Stomach (tissue), 9 donors: ENCODE data around the gene ANKRD12. TPM values are rescaled to one million over a fixed set of nuclear protein-coding genes. Genes with fewer than 3 reads are reported as not detected.
A peak's percentile ranks its signal among the peaks of the same experiment; 100 is the strongest.

ENCODE experiments used
- DNase-seq, 2 donors: peaks; one replicate each; pipeline versions ENCODE4 v3.0.0 to v3.0.0-alpha.2; 2013 to 2019
- H3K27ac ChIP-seq, 5 donors: fragments of 200-600 bp in 4 of 5; sonication (generic) in 4 of 5; one replicate each; pipeline ENCODE4 v1.5.1; 2013 to 2019; ENCODE audit warnings: mild to moderate bottlenecking in 1 of 5, moderate library complexity in 1 of 5
- H3K27me3 ChIP-seq, 3 donors: fragments of 200-600 bp; sonication (generic); one replicate each; pipeline ENCODE4 v1.5.1; 2017 to 2019; ENCODE audit warnings: mixed run types in 1 of 3
- H3K36me3 ChIP-seq, 4 donors: fragments of 200-600 bp; sonication (generic); 1 replicate in 3 of 4; 2 replicates in 1 of 4; pipeline ENCODE4 v1.5.1; 2016 to 2019
- H3K4me1 ChIP-seq, 4 donors: fragments of 200-600 bp; sonication (generic); one replicate each; pipeline ENCODE4 v1.5.1; 2016 to 2019
- H3K4me3 ChIP-seq, 4 donors: fragments of 200-600 bp; sonication (generic) in 3 of 4; one replicate each; pipeline ENCODE4 v1.5.1; 2016 to 2019; ENCODE audit warnings: mild to moderate bottlenecking in 1 of 4
- H3K9me3 ChIP-seq, 4 donors: fragments of 200-600 bp; sonication (generic); one replicate each; pipeline ENCODE4 v1.5.1; 2016 to 2019
- EP300 ChIP-seq: sonication (generic); formaldehyde crosslinking; IDR thresholded peaks from one replicate; pipeline ENCODE4 v1.6.1; 2017; ENCODE audit warnings: antibody characterized with exemption
- POLR2A ChIP-seq, 4 donors: fragments of 450-650 bp; IDR thresholded peaks; one replicate each; pipeline ENCODE4 v1.6.1; 2016; ENCODE audit warnings: antibody characterized with exemption in 4 of 4, control low read depth in 2 of 4, mild to moderate bottlenecking in 1 of 4, moderate library complexity in 1 of 4
- POLR2AphosphoS5 ChIP-seq, 3 donors: sonication (generic); formaldehyde crosslinking; IDR thresholded peaks; one replicate each; pipeline ENCODE4 v1.6.1; 2016; ENCODE audit warnings: antibody characterized with exemption in 3 of 3
- WGBS, 5 donors: extraction: QIAGEN DNeasy Blood & Tissue Kit in 3 of 5; methylation state at CpG; one replicate each; pipeline versions ENCODE4 v1.1.5 to v1.1.7; 2013 to 2018; 5-methylcytosine and 5-hydroxymethylcytosine counted together
- intact Hi-C: fragments of 100-400 bp; cut with DNase I; formaldehyde crosslinking; loops from one replicate; pipeline ENCODE4 v1.15.1; 2023; ENCODE audit warnings: low total_unique reads
- polyA plus RNA-seq, 3 donors: library from polyadenylated mRNA; stranded (reverse); fragments of 200-250 nt; gene quantifications; one replicate each; pipeline ENCODE4 v1.2.3, GENCODE V29; 2013
- total RNA-seq, 5 donors: library from RNA; depleted of rRNA; stranded (reverse); fragments of >200 nt; gene quantifications; one replicate each; pipeline versions ENCODE4 v1.1.0 to v1.2.3, GENCODE V29; 2014 to 2016
- TF ChIP-seq, protein P1 (sequence below), 7 experiments: fragments of 450-650 bp in 4 of 7; fragments of 200-600 bp in 3 of 7; sonication (generic) in 3 of 7; IDR thresholded peaks; one replicate each; pipeline ENCODE4 v1.5.1; 2016 to 2019; ENCODE audit warnings: antibody characterized with exemption in 7 of 7, control low read depth in 2 of 7, mild to moderate bottlenecking in 1 of 7
- donor health status: healthy with polysubstance abuse.
- donor health status: Bipolar disorder and iron deficiency.
- donor health status: healthy.

ANKRD12 gene
- total and polyA plus RNA-seq, 8 donors, result 10.0 to 85.5 (median 46.0) TPM

DNA sequence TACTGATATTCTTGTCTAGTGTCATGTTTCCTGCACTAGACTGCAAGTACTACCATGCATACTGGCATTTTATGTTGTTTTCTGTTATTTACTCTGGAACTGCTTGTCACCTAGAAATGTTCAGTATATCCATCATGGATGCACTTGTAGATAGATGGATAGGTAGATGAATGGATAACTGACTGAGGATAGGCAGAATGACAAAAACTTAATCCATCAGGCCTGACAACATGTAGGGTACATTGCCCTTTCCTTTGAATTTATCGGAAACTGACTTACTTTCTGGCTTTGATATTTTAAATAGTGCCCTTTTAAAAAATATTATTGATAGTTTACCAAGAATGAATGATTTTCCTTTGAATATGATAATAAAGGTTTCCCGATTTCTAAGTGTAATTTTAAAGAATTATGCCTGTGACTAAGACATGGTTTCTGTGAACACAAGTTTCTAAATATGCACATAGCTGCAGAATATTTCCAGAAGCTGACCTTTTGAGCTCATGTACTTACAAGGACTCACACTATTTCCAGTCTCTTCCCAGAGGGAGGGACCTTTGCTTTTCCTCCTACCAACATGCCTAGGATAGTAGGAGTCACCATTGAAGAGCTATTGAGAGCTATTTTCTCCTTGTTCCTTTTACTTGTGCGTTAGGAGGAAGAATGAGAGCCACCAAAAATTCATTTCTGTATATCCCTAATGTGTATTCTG, 81.3 kb downstream of the ANKRD12 start:
- no peaks in the 10 kb centered on the region for H3K27me3 ChIP-seq
- no peak overlapping the region for H3K4me3 ChIP-seq
- H3K36me3 ChIP-seq, result peaks cover 10 to 94% (median 88%) of the 10 kb centered on the region in 4 donors
- no peak for TF ChIP-seq POLR2A (IDR thresholded peaks at IDR 0.05)
- TF ChIP-seq, protein P1, sequence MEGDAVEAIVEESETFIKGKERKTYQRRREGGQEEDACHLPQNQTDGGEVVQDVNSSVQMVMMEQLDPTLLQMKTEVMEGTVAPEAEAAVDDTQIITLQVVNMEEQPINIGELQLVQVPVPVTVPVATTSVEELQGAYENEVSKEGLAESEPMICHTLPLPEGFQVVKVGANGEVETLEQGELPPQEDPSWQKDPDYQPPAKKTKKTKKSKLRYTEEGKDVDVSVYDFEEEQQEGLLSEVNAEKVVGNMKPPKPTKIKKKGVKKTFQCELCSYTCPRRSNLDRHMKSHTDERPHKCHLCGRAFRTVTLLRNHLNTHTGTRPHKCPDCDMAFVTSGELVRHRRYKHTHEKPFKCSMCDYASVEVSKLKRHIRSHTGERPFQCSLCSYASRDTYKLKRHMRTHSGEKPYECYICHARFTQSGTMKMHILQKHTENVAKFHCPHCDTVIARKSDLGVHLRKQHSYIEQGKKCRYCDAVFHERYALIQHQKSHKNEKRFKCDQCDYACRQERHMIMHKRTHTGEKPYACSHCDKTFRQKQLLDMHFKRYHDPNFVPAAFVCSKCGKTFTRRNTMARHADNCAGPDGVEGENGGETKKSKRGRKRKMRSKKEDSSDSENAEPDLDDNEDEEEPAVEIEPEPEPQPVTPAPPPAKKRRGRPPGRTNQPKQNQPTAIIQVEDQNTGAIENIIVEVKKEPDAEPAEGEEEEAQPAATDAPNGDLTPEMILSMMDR (IDR thresholded peaks at IDR 0.05), result no peak
- no peak for TF ChIP-seq POLR2AphosphoS5 (IDR thresholded peaks at IDR 0.05)
- WGBS, 5 donors, result 78 to 96% (median 89%) methylated on average over 3 of the region's 3 CpGs
- intact Hi-C loops, result no loop called here
- DNase-seq, result peak in 1 of 2 donors; percentile 11
- H3K9me3 ChIP-seq, result no peaks in the 10 kb centered on the region
- no peak overlapping the region for H3K27ac ChIP-seq
- peaks cover 0 to 6% (median 0%) of the 10 kb centered on the region in 4 donors for H3K4me1 ChIP-seq

DNA sequence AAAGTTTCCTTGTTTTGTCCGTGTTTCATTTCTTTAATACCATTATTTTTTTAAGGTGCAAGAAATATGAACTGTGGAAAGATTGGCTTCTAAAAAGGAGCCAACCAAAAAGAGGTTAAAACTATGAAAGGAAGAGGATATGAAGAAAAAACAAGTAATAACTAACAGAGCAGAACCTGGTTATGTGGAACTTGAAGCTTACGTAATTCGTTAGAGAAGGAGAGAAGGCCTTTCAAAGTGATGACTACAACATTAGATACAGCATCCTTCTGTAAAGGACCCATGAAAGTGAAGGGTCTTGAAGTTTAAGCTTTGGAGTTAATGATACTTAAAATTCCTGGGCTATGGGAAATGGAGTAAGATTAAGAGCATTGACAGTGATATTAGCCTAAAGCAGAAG, 84.5 kb downstream of the ANKRD12 start:
- H3K36me3 ChIP-seq, result peaks cover 13 to 94% (median 87%) of the 10 kb centered on the region in 4 donors

DNA sequence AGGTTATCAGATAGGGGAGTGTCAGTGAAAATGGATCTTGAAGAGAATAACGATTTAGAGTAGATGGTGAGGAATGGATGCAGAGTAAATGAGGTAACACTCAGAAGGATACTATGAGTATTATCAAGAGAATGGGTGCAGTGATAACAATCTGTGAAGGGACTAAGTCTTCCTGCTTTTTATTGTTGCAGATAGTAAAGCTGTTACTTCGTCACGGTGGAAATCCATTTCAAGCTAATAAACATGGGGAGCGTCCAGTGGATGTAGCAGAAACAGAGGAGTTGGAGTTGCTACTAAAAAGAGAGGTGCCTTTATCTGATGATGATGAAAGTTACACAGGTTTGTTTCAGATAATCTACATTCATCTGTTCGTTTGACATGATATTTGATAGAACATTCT, 85.1 kb downstream of the ANKRD12 start:
- Histone ChIP-seq H3K4me3 (no peak overlapping the region), H3K27me3 (no peaks in the 10 kb centered on the region), H3K9me3 (no peaks in the 10 kb centered on the region), H3K4me1 (peaks cover 0 to 6% (median 0%) of the 10 kb centered on the region in 4 donors), H3K36me3 (peaks cover 20 to 94% (median 87%) of the 10 kb centered on the region in 4 donors), H3K27ac (no peak overlapping the region)
- DNase-seq, result no peak
- TF ChIP-seq, protein P1 (IDR thresholded peaks at IDR 0.05), result no peak
- no peak for TF ChIP-seq EP300
- TF ChIP-seq POLR2A (IDR thresholded peaks at IDR 0.05), result no peak
- TF ChIP-seq POLR2AphosphoS5 (IDR thresholded peaks at IDR 0.05), result no peak
- WGBS, 5 donors, result 92 to 95% (median 93%) methylated on average over 5 of the region's 5 CpGs
- intact Hi-C loops, result no loop called here

More for the DNA sequence above, 84.5 kb downstream of the ANKRD12 start:
- Histone ChIP-seq H3K27me3 (no peaks in the 10 kb centered on the region), H3K27ac (no peak overlapping the region), H3K4me1 (peaks cover 0 to 6% (median 0%) of the 10 kb centered on the region in 4 donors), H3K4me3 (no peak overlapping the region), H3K9me3 (no peaks in the 10 kb centered on the region)
- 92 to 99% (median 95%) methylated on average over 3 of the region's 3 CpGs for WGBS, 5 donors
- TF ChIP-seq POLR2A (IDR thresholded peaks at IDR 0.05), result no peak
- no peak for DNase-seq
- intact Hi-C loops, result no loop called here

DNA sequence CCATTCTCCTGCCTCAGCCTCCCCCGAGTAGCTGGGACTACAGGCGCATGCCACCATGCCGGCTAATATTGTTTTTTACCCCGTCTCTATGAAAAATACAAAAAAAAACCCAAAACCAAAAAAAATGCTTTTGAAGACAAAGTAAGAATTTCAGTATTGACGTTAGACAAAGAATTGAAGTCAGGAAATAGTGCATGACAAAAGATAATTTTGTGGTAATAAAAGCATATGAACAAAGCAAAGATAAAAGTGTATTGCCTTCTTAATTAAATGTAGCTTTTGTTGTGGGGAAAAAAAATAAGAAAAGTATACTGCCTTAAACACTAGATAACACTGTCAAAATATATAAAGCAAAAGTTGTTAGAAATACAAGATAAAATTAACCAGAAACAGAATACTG, 86.8 kb downstream of the ANKRD12 start:
- 93 to 99% (median 96%) methylated on average over 5 of the region's 5 CpGs for WGBS, 5 donors
- H3K36me3 ChIP-seq, result peaks cover 22 to 93% (median 85%) of the 10 kb centered on the region in 4 donors
- H3K27me3 ChIP-seq, result no peaks in the 10 kb centered on the region
- H3K4me3 ChIP-seq, result no peak overlapping the region
- H3K4me1 ChIP-seq, result no peaks in the 10 kb centered on the region
- intact Hi-C loops, result no loop called here
- no peaks in the 10 kb centered on the region for H3K9me3 ChIP-seq
- H3K27ac ChIP-seq, result no peak overlapping the region
- DNase-seq, result no peak
- TF ChIP-seq EP300, result no peak
- no peak for TF ChIP-seq POLR2A (IDR thresholded peaks at IDR 0.05)
- TF ChIP-seq, protein P1 (IDR thresholded peaks at IDR 0.05), result no peak
- no peak for TF ChIP-seq POLR2AphosphoS5 (IDR thresholded peaks at IDR 0.05)

DNA sequence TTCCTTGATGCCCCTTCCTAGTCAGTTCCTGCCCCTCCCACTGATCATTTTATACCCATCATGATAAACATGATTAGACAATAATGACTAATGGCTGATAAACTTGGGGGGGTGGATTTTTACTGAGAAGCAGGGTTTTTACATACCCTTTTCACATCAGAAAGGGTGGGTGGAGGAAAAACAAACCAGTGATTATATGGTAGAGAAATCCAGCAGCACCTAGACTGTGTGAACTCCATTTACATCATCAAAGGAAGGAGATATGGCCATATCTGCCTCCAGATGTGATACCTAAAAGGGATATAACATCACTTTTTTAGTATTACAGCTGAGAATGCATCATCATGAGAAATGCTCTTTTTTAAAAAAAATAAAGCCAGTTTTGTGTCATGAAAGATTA, 89.9 kb downstream of the ANKRD12 start:
- no peaks in the 10 kb centered on the region for H3K4me1 ChIP-seq
- no peak for DNase-seq
- H3K27ac ChIP-seq, result no peak overlapping the region
- no peaks in the 10 kb centered on the region for H3K27me3 ChIP-seq
- peaks cover 0 to 5% (median 2%) of the 10 kb centered on the region in 4 donors for H3K9me3 ChIP-seq
- intact Hi-C loops, result no loop called here
- H3K36me3 ChIP-seq, result peaks cover 22 to 83% (median 73%) of the 10 kb centered on the region in 4 donors
- TF ChIP-seq POLR2AphosphoS5 (IDR thresholded peaks at IDR 0.05) (no peak), EP300 (no peak), POLR2A (IDR thresholded peaks at IDR 0.05) (no peak)
- TF ChIP-seq, protein P1 (IDR thresholded peaks at IDR 0.05), result no peak
- H3K4me3 ChIP-seq, result no peak overlapping the region
